Activated CD4-positive, CD25-positive, alpha-beta regulatory T cell treated with anti-CD3 and anti-CD28 coated beads, Interleukin-2, amount 50 U/mL, for 16 hours (primary cell): ENCODE results near the gene PSMB4.
"Not testable (repeated sequence)": the region's sequence is repeated elsewhere in the genome, so short reads cannot be mapped to it uniquely, and the experiment has no call there.

ENCODE experiments used
- DNase-seq: peaks from one replicate; pipeline ENCODE4 v3.0.0-alpha.2; 2020; ENCODE audit warnings: low read depth, low spot score

Gene PSMB4

GRCh38 chr1:151399324-151400171, at the start of gene PSMB4:
TSS of gene PSMB4 (plus strand) at chr1:151399573. CDS start at chr1:151399588, 15 bp downstream.
- DNase-seq, result peak; percentile 78

GRCh38 chr1:151350323-151350722, 49.0 kb upstream of the PSMB4 start:
- DNase-seq, result not testable (repeated sequence)

DNA sequence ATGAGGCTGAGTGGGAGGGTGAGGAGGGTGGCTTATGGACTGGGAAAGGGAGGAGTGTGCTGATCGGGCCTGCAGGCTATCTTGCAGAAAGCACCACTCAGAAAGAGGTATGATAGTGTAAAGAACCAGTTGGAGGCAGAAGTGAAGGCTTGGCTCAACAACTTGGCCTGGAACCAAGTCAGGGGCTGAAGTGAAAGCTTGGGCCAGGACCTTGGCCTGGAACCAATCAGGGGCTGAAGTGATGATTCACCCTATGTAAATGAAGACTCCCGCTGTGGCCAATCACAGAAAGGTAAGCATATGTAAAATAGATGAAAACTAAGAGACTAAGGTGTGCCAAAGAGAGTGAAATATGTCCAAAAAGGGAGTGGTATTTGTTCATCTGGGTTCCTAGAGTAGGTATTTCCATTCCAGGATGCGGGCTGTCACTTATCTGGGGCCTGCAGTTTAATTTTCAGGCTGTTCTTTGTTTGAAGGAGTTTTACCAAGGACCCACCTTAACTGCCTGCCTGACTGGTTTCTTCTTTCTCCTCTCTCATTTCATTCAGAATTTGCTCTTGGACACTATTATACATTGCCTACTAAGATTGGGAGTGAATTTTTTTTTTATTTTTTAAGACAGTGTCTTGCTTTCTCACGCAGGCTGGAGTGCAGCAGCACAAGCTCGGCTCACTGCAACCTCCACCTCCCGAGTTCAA, 47.2 kb upstream of the PSMB4 start:
- no peak for DNase-seq

- DNase-seq, result no peak
These were observed 42.7 kb upstream of the PSMB4 start for GRCh38 chr1:151356696-151357095.

DNA sequence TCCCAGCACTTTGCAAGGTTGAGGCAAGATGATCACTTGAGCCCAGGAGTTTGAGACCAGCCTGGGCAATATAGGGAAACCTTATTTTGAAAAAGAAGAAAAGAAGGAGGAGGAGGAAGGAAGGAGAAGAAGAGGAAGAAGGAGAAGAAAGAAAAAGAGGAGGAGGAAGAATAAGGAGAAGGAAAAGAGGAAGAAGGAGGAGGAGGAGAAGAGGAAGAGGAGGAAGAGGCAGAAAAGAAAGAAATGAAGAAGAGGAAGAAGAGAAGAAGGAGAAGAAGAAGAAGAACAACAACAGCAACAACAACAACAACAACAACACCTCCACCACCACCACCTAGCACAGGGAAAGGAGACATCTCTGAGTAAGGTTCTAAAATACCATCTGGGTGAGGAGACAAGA, 37.5 kb upstream of the PSMB4 start:
- no peak for DNase-seq

- DNase-seq, result no peak
These were observed 36.8 kb upstream of the PSMB4 start for GRCh38 chr1:151362308-151363155.

- DNase-seq, result no peak
These were observed 34.4 kb upstream of the PSMB4 start for GRCh38 chr1:151364996-151365395.

- DNase-seq, result no peak
These were observed 31.5 kb upstream of the PSMB4 start for GRCh38 chr1:151367658-151368392.

GRCh38 chr1:151368393-151369301, 30.7 kb upstream of the PSMB4 start:
- DNase-seq, result no peak

GRCh38 chr1:151369302-151369610, 30.1 kb upstream of the PSMB4 start:
- DNase-seq, result no peak

DNA sequence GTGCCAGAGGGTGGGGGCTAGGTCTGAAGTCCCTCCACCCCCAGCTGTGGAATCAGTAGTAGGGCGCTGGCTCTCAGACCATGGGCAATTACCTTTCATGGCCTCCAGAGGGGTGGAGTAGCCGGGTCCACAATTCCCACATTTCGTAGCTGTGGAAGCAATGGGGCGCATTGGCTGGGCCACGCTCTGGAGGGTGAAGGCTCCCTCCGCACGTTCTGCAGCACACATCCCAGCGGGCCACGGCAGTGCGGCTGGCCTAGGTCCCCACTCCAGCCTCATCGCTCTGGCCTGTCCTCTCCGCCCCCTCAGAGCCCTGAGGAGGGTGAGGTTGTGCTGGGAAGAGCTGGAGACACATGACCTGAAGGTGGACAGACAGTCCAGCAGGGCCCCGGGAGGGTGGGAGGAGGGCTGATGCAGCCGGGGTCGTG, 29.7 kb upstream of the PSMB4 start:
- no peak for DNase-seq

- no peak for DNase-seq
These were observed 29.0 kb upstream of the PSMB4 start for GRCh38 chr1:151370211-151370911.

DNA sequence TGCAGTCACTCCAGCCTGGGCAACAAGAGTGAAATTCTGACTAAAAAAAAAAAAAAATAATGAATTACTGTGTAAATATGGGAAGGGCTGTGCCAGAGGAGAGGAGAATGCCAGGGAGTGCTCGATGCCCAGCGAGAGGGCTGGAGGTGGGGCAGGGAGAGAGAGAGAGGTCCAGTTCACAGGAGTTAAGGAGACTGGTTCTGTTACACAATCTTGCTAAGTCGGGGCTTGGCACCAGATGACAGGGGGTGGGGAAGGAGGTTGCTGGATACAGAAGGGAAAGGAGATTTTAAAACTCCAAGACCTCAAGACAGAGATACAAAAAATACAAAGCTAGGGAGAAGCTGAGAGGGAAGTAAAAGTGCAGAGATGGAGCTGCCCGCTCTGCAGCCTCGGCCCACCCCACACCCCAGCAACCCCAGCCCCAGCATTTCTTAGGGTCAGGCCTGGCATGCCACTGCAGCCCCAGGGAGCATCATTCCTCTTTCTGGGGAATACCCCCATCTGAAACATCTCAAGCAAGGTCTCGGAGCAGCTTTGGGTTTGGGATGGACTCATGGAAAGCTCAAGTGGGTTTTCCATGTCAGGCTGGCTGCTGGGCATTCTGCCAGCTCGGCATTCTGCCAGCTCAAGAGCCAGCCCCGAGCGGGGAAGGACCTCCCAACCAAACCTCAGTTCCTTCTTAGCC, 27.9 kb upstream of the PSMB4 start:
- no peak for DNase-seq

GRCh38 chr1:151372058-151372934, 27.1 kb upstream of the PSMB4 start, which contains the start of gene SELENBP1:
TSS of gene SELENBP1 (minus strand) at chr1:151372705. CDS start at chr1:151372641, 64 bp downstream.
- DNase-seq, result no peak

DNA sequence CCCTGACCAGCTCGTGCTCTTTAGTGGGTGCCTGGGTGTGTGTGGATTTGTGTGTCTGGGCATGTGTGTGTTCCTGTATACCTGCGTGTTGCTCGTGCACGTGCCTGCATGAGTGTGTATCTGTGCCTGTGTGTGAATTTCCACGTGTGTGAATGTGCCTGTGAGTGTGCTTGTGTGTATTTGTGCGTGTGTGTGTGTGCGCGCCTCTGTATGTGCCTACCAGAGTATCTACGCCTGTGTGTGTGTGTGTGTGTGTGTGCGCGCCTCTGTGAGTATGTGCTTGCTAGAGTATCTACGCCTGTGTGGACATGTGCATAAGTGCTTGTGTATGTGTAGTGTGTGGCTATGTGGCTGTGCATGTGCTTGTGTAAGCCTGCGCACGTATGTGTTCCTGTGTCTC, 26.2 kb upstream of the PSMB4 start:
- no peak for DNase-seq

DNA sequence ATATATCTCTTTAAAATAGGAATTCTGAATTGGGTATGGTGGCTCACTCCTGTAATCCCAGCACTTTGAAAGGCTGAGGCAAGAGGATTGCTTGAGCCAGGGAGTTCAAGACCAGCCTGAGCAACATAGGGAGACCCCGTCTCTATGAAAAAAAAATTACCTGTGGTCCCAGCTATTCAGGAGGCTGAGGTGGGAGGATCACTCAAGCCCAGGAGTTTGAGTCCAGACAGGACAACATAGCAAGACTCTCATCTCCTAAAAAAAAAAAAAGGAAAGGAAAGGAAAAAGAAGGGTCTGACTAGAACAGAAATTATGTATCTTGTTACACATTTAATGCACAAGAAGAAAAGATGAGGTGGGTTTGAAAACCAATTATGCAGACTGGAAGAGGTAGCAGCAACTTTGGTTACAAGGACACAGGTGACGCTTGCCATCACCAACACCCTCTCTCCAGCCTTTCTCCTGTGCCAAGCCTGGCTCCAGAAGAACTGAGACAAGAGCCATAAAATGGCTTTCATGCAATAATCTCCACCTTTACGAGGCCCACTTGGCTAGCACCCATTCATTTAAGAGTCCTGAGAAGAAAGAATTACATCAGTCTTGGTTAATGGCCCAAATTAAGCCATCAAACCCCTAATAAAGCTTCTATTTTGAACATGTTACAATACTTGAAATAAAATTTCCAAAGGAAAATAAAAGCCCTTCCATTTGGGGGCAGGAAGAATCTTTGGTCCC, 22.1 kb upstream of the PSMB4 start:
- DNase-seq, result no peak

GRCh38 chr1:151384584-151384983, 14.8 kb upstream of the PSMB4 start:
- no peak for DNase-seq
